NCI-H146 treated with DMSO at 0.1 percent for 48 hours (cell line): ENCODE data around the gene PROM1.

Source experiments
- DNase-seq: peaks from one replicate; lab custom pipeline; 2025; ENCODE audit not compliant: unreplicated experiment; lab: John Stamatoyannopoulos, UW

Gene PROM1

DNA sequence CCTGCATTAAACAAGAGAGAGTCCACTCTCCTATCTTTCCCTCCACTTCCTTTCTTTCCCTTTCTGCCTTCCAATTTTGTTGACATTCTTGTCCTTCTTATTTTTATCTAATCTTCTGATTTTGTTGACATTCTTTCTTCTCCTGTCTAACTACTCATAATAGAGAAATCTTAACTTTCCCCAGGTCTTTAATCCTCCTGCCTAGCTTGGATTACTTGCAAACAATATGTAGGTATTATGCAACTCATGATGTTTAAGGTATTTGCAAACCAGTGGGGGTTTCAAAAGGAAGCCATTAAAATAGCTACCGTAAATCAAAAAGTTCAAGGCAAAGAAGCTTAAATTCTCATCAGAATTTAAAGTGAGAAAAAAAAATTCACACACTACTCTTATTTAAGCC lies 53.9 kb downstream of the PROM1 start:
- no peak for DNase-seq

DNA sequence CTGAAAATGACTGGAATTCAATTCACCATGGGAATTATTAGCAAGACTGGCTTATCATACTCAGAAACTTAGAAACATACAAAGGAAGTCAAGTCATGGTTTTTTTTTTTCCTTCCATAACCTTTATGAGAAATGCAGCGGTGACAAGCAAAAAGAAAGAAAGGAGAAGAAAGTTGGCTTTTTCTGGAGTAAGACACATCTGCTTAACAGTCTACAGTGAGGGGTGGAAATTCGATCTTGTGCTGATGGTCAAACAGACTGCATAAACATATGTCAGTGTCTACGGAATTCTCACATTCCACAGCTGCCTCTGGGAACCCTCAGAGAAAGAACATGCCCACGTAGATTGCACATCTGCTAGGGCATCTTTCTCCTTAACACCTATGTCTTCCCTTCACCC lies 54.6 kb downstream of the PROM1 start:
- no peak for DNase-seq

GRCh38 chr4:16027626-16028025 lies 56.2 kb downstream of the PROM1 start:
- DNase-seq = no peak

GRCh38 chr4:16027114-16027513 lies 56.7 kb downstream of the PROM1 start:
- no peak for DNase-seq

GRCh38 chr4:16026160-16026761 lies 57.6 kb downstream of the PROM1 start:
- DNase-seq = peak; percentile 44

GRCh38 chr4:16025268-16025667 lies 58.6 kb downstream of the PROM1 start:
- DNase-seq = no peak

DNA sequence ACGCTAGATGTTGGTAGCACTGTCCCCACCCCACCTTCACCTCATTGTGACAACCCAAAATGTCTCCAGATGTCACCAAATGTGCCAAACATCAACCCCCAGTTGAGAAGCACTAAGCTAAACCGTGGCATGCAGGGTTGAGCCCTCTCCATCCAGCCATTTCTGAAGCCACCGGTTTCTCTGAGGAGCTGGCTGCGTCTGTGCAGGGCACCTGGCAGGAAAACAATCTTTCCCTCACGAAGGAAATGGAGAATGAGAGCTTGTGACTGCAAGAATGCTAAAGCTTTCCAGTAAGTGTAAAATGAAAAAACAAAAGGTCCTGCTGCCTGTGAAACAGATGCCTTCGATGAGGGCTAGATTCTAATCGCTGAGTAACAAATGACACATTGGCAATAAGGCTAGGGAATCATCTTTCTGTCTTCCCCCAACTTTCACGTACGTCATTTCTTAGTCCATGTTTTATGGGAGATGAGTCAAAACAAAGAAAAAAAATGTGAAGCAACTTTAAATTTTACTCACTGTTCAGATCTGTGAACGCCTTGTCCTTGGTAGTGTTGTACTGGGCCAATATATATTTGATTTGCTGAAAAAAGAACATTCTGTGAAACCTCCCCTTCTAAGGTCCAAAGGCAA lies 59.9 kb downstream of the PROM1 start:
- DNase-seq = no peak

DNA sequence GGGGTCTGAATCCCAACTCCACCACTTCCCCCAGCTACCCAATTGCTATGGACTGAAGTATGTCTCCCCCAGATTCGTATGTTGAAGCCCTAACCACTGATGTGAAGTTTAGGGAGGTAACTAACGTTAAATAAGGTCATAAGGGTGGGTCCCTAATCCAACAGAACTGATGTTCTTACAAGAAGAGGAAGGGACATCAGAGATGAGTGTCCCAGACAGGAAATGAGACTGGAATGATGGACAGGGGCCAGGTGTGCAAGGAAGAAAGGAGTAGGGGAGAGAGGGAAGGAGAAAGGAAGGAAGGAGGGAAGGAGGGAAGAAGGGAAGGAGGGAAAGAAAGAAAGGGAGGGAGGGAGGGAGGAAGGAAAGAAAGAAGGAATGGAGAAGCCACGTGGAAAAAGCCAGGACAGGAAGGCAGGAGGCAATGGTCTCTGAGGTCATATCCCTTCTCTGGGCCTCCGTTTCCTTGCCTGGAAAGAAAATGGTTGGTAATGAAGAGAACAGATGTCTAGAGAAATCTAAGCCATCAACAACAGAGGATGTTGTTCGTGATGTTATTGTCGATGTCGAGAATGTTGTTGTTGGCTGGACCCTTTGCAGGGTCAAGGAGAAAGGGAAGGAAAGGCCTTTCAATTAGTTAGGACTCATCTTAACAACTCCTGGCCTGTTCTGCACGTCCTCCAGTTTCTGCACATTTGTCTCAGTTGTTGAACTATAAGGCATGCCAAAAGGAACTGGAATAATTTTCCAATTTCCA lies 61.8 kb downstream of the PROM1 start:
- DNase-seq = no peak

DNA sequence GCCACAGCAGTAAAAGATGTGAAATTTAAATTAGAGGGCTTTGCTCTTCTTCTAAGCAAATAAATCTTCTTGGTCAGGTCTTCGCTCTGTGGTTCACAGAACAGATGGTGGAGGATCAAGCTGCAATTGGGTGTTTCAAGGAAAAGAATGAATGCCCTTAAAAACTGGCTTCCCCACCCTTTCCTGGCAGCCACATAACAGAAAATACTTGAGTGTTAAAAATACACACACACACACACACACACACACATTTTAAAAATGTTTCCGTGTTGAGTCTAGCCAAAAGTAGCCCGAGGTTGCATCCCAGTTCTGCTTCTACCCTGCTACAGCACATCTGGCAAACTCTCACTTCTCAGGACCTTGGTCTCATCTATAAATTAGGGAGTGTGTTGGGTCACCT lies 64.2 kb downstream of the PROM1 start:
- DNase-seq = no peak

DNA sequence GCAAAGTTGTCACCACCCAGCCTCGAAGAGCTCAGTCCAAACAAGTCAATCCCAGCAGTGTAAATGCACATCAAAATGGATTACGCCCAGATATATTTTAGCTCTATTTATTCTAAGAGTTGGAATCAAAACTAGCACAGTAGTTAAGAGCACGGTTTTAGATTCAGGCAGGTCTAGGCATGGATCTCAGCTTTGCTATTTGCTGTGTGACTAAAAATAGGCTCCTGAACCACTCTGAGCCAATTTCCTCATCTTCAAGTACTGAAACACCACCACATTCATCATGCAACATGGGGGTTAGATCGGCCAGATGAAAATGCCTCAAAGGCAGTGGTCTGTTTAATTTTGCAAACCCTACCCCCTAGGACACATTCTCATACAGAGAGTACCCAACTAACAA lies 65.0 kb downstream of the PROM1 start:
- DNase-seq = no peak

DNA sequence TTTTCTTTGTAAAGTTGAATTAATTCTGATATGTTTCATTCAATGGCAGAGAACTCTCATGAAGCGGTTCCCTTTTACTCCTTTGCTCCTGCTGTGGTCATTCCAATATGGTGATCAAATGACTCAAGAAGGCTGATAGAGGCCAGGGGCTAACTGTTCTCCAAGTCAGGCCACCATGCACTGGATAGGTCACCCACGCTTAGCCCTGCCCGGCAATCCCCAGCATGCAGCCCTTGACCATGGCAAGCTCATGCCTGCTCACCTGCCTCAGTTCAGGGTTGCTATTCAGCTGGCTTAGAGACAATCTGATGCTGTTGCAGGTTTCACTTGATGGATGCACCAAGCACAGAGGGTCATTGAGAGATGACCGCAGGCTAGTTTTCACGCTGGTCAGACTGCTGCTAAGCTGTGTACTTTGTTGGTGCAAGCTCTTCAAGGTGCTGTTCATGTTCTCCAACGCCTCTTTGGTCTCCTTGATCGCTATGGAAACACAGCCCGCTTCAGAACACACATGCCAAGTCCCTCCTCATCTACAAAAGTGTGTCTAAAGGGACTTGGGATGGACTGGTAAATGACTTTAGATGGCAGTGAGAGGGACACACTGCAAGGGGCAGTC lies 65.7 kb downstream of the PROM1 start:
- no peak for DNase-seq

DNA sequence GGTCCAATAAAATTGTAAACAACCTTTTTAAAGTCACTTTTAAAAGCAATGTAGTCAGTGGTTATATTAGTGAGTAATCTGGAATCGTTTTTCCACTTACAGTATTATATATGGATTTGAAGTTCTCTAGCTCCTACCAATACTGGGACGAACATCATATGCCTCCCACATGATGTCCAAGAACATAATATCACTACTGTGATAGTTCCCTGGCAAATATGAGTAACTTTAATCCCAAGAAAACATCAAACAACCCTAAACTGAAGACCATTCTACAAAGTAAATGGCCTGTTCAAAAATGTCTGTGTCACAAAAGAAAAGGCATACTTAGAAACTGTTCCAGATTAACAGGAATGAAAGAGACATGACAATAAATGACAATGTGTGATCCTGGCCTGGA lies 67.3 kb downstream of the PROM1 start:
- DNase-seq = no peak

DNA sequence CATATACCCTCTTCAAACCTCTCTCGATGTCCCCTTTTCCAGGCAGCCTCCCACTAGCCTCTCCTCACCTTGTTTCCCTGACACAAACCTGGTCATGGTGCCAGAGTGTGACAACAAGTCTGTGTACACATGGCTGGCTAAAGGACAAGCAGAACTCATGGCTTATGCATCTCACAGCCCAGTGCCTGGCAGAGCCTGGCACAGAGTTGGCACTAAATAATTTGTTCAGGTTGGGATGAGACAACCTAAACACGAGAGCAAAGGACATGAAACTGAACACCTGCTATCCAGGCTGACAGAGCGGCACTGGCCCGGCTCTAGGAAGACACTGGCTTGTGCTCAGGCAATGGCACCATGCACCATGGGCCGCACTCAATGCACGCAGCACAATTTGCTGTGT lies 72.7 kb downstream of the PROM1 start:
- DNase-seq = no peak

- DNase-seq = no peak
These were observed 74.7 kb downstream of the PROM1 start for GRCh38 chr4:16009153-16009552.

DNA sequence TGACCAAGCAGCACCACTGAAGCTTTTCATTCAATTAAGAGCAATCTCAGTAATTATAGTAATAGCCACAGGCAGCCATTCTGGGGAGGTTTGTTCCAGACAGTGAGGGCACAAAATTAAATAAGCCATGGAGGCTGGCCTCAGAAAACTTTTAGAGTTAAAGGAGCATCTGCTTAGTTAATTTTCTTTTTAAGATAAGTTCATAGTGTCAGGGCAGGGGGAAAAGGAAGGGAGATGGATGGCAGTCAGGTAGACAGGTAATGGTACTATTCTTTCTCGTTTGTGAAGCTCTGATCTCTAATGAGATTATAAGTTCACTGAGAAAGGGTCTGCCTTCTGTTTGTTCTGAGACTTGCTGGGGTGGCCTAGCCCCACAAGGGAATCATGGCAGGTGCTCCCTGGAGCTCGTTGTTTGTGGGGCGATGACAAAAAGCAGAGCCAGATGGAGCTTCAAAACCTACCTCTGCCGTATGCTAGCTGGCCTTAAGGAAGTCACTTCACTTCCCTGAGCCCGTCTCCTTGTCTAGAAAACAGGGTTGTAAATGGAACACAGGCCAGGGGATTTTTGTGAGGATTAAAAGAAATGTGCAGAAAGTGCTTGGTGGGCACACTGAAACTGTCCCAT lies 76.2 kb downstream of the PROM1 start:
- no peak for DNase-seq

DNA sequence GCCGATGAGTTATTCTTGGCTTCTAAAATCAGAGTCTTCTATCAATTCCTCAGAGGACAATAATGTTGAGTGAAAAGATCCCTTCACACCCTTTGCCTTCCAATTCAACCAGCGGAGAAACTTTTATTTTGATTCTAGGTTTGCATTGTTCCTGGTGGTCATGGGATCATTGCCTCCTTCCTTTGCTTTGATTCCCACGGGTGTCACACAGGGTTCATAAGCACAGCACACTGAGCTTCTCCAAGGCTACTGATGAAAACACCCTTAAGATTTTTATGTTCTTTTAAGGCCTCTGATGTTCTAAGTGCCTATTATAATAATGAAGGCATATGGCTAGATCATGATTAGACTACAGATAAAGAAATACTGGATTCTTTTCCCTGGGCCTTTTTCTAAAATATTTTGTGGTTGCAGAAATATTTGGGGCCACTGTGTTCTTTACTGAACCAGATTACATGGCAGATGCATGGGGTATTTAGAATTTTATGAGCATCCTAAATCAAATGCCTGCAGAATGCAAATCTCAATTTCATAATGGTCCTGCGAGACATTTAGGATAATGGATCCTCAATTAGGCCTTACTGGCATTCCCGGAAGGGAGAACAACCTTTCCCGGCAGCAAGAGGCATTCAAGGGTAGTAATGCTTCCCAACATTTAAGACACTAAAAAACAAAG lies 76.9 kb downstream of the PROM1 start:
- no peak for DNase-seq

DNA sequence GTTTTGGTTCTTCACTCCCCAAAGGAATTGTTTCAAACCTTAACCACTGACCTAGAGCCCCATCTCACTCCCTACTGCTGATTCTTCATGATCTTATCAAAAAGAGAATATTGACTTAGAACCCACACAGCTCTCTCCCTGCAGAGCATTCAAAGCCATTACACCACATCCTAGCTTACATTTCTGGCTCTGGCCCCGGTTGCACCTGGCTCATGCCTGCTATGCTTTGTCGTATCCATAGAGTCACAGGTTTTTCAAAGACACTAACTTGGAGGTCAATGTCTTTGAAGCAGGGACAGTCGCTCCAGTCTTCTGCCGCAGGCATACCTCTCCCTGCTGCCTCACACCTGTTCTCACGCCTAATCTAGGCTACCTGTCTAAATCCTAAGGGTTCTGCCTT lies 78.1 kb downstream of the PROM1 start:
- DNase-seq = no peak

DNA sequence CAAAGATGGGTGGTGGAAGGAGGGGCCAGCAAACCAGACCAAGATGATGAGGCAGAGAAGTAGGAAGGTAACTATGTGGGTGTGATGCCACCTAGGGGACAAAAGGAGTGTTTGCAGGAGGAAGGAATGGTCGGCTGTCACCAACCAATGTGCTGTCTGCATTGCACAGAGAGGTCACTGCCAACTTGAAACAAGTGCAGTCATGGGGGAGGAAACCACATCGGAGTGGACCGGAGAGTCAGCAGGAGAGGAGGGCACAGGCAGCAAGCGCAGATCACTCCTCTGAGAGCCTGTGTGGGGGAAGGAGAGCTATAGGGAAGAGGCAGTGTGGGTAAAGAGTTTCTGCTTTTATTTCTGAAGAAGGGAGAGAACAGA lies 82.4 kb downstream of the PROM1 start:
- peak; percentile 22 for DNase-seq

DNA sequence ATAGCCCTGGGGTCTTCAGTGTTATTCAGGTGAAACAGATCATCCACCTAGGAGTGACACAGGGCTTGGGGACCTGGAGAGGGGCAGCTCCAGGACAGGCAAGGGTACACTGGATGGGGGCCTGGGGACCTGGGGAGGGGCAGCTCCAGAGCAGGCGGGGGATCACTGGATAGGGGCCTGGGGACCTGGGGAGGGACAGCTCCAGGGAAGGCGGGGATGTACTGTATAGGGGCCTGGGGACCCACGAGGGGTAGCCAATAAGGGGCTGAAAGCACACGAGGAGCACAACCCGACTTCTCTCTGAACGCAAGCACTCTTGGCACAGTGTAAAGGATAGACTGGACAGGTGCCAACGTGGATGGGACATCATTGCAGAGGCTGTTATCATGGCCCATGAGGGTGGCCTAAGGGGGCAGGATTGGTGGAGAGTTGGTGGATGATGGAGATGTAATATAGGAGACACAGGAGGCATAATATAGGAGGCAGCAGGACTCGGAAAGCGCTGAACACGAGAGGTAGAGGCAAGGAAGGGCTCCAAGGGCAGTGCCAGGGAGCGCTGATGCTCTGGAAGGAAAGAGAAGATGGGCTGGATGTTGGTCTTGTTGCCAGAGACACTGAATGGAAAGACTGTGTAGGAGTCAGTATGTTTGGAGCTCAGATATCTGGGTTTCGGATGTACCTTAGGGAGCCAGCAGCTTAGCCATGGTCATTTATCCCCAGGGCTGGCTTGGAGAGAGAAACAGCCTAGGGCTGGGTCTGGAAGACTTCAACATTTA lies 82.9 kb downstream of the PROM1 start:
- no peak for DNase-seq

- no peak for DNase-seq
These were observed 87.0 kb downstream of the PROM1 start for GRCh38 chr4:15996773-15997172.
